Kidney (tissue), 14 donors: ENCODE measurements around the gene SAGE1. TPM values are rescaled to one million over a fixed set of nuclear protein-coding genes. Genes with fewer than 3 reads are reported as not detected.
A peak's percentile ranks its signal among the peaks of the same experiment; 100 is the strongest.

ENCODE experiments used
- DNase-seq, 5 donors: peaks; one replicate each; pipeline ENCODE4 v3.0.0-alpha.2; 2013 to 2020
- FAIRE-seq: peaks from 2 replicates; lab custom pipeline; 2012; peaks lifted over from hg19 to GRCh38; lab: Jason Lieb, UNC
- H3K27ac ChIP-seq, 2 donors: one replicate each; pipeline ENCODE4 v1.7.0; 2013; ENCODE audit warnings: low read depth in 2 of 2, low read length in 2 of 2, inconsistent platforms in 1 of 2
- H3K27me3 ChIP-seq: one replicate; pipeline ENCODE4 v1.7.1; 2013; ENCODE audit warnings: low read length, inconsistent platforms; ENCODE audit not compliant: control insufficient read depth, insufficient read depth
- H3K36me3 ChIP-seq, 3 donors: one replicate each; pipeline versions ENCODE4 v1.7.0 to v1.7.1; 2013; ENCODE audit warnings: low read length in 3 of 3, control low read depth in 1 of 3, inconsistent platforms in 1 of 3; ENCODE audit not compliant: insufficient read depth in 3 of 3, control insufficient read depth in 2 of 3
- H3K4me1 ChIP-seq, 3 donors: one replicate each; pipeline versions ENCODE4 v1.7.0 to v1.7.1; 2013; ENCODE audit warnings: low read length in 3 of 3, inconsistent platforms in 1 of 3, low read depth in 1 of 3; ENCODE audit not compliant: control insufficient read depth in 2 of 3, insufficient read depth in 2 of 3
- H3K4me3 ChIP-seq, 3 donors: one replicate each; pipeline versions ENCODE4 v1.7.0 to v1.8.1; 2013; ENCODE audit warnings: low read length in 3 of 3, control low read depth in 1 of 3, inconsistent platforms in 1 of 3
- H3K9ac ChIP-seq, 3 donors: one replicate each; pipeline versions ENCODE4 v1.7.0 to v1.7.1; 2013; ENCODE audit warnings: low read length in 3 of 3, control low read depth in 1 of 3, inconsistent platforms in 1 of 3
- H3K9me3 ChIP-seq, 3 donors: one replicate each; pipeline versions ENCODE4 v1.7.0 to v1.7.1; 2013; ENCODE audit warnings: low read length in 3 of 3, control low read depth in 1 of 3, inconsistent platforms in 1 of 3; ENCODE audit not compliant: control insufficient read depth in 2 of 3, insufficient read depth in 1 of 3
- intact Hi-C: fragments of 100-400 bp; cut with DNase I; formaldehyde crosslinking; loops from one replicate; pipeline ENCODE4 v1.11.1; 2022
- polyA plus RNA-seq: library from polyadenylated mRNA; stranded (reverse); fragments of 350-450 nt; fragmentation: Illumina TruSeq; extraction: RNeasy Lipid Tissue Mini Kit (QIAGEN cat#74804); gene quantifications from one replicate; pipeline ENCODE4 v1.2.3, GENCODE V29; 2014; ENCODE audit warnings: low read depth, low replicate concordance; ENCODE audit not compliant: insufficient read depth
- total RNA-seq: library from RNA; stranded (reverse); fragmentation: NEBNext Ultra II Directional; extraction: Animal tissue kit (Norgen Biotek cat#: 25700); gene quantifications from one replicate; pipeline ENCODE4 v1.2.1, GENCODE V29; 2021
- TF ChIP-seq, protein P1 (sequence below): IDR thresholded peaks from 3 replicates; pipeline ENCODE4 v1.5.1; 2012; ENCODE audit warnings: mild to moderate bottlenecking, moderate library complexity, borderline replicate concordance; ENCODE audit not compliant: insufficient read depth; ENCODE audit errors: extremely low read depth
- donor health status: control.
- donor health status: control.
- donor health status: control.
- donor health status: control.
- donor health status: control.
- donor health status: DM: yes; HTN: yes; CAD: no.
- donor health status: Normal renal cell carcinoma (clear cell type).

The SAGE1 gene
- total and polyA plus RNA-seq, 2 donors from 2014 or later, result not detected

DNA sequence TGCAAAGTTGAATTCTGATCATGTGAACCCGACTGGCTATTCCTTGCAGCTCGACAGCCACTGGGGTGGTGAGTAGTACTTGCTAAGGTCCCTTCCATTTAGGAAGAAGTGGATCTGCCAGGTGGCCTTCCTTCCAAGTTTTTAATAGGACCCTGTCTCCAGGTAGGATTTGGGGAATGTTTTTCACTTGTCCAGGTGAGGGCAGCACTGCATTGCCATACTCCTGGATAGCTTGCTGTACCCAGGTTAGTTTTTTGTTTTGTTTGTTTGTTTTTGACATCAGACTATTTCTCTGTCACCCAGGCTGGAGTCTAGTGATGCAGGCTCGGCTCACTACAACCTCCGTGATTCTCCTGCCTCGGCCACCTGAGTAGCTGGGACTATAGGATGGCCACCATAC lies 29.8 kb downstream of the SAGE1 start:
- H3K27me3 ChIP-seq, result no peaks in the 10 kb centered on the region
- H3K9ac ChIP-seq, result no peak overlapping the region
- no peaks in the 10 kb centered on the region for H3K4me1 ChIP-seq
- TF ChIP-seq, protein P1, sequence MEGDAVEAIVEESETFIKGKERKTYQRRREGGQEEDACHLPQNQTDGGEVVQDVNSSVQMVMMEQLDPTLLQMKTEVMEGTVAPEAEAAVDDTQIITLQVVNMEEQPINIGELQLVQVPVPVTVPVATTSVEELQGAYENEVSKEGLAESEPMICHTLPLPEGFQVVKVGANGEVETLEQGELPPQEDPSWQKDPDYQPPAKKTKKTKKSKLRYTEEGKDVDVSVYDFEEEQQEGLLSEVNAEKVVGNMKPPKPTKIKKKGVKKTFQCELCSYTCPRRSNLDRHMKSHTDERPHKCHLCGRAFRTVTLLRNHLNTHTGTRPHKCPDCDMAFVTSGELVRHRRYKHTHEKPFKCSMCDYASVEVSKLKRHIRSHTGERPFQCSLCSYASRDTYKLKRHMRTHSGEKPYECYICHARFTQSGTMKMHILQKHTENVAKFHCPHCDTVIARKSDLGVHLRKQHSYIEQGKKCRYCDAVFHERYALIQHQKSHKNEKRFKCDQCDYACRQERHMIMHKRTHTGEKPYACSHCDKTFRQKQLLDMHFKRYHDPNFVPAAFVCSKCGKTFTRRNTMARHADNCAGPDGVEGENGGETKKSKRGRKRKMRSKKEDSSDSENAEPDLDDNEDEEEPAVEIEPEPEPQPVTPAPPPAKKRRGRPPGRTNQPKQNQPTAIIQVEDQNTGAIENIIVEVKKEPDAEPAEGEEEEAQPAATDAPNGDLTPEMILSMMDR, result no peak
- no peaks in the 10 kb centered on the region for H3K36me3 ChIP-seq
- FAIRE-seq (no peak), DNase-seq (no peak)
- no peak overlapping the region for H3K27ac ChIP-seq
- H3K9me3 ChIP-seq, result no peaks in the 10 kb centered on the region
- no peak overlapping the region for H3K4me3 ChIP-seq
- intact Hi-C loops, result no loop called here

DNA sequence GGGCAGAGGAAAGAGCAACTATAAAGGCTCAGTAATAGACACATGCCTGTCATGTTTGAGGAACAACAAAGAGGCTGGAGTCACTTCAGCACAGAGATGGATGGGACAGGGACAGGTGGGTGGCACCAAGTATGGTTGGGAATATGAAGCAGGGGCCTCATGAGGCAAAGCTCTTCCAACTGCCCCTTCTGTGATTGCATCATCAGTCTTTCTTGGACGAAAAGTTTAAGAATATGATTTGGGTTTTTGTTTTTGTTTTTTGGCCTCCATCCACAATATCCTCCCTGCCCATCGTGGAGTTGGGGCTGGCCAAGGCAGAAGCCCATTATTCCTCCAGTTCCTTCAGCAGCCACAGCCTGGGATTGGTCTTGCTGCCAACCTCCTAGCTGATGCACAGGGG lies 34.4 kb downstream of the SAGE1 start:
- no peak for DNase-seq
- no peak for FAIRE-seq

DNA sequence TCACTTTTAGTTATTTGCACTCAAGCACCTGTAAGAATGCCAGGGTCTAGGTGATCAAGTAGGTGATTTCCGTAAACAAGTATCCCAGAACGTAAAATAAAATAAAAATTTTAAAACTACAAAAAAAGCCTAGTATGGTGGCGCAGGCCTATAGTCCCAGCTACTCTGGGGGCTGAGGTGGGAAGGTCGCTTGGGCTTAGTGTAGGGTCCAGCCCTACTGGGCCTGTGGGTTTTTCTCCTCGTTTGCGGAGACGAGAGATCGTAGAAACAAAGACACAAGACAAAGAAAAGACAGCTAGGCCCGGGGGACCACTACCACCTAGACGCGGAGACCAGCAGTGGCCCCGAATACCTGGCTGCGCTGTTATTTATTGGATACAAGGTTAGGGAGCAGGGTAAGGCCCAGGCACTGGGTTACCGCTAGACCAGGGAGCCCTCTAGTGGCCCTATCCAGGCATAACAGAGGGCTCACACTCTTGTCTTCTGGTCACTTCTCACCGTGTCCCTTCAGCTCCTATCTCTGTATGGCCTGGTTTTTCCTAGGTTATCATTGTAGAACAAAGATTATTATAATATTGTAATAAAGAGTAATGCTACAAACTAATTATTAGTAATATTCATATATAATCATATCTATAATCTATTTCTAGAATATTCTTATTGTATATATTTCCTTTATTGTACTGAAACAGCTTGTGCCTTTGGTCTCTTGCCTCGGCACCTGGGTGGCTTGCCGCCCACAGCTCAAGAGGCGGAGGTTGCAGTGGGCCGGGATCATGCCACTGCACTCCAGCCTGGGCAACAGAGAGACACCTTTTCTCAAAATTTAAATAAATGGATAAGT lies 38.4 kb downstream of the SAGE1 start:
- intact Hi-C loops, result no loop called here
- DNase-seq (peak in 4 of 5 donors; percentile 30 to 49 (median 32)), FAIRE-seq (peak; percentile 62)
- no peaks in the 10 kb centered on the region for H3K9me3 ChIP-seq
- H3K4me3 ChIP-seq, result no peak overlapping the region
- H3K9ac ChIP-seq, result no peak overlapping the region
- TF ChIP-seq, protein P1, result peak; percentile 14
- H3K27me3 ChIP-seq, result no peaks in the 10 kb centered on the region
- no peaks in the 10 kb centered on the region for H3K4me1 ChIP-seq
- H3K36me3 ChIP-seq, result no peaks in the 10 kb centered on the region
- H3K27ac ChIP-seq, result no peak overlapping the region

More for the DNA sequence above, 34.4 kb downstream of the SAGE1 start:
- Histone ChIP-seq H3K36me3 (no peaks in the 10 kb centered on the region), H3K27me3 (no peaks in the 10 kb centered on the region), H3K27ac (no peak overlapping the region), H3K4me3 (no peak overlapping the region), H3K4me1 (no peaks in the 10 kb centered on the region), H3K9ac (no peak overlapping the region), H3K9me3 (no peaks in the 10 kb centered on the region)
- intact Hi-C loops, result no loop called here
- TF ChIP-seq, protein P1, result no peak

DNA sequence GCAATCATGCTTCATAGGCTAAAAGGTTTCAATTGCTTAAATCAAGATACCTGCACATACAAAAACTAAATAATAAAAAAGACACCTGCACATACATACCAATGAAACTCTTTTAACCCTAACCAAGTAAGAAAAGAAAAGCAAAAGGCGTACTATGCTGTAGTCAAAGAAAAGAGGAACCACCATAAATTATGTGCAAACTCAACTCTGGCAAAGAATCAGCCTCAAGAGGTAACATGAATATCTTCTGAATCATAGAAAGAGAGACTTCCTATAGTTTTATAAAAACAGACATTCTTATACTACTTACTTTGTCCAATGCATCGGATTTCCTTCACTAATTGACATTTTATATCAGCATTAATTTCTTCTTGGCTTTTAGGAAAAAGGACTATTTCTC lies 51.0 kb downstream of the SAGE1 start:
- H3K27me3 ChIP-seq, result no peaks in the 10 kb centered on the region
- H3K27ac ChIP-seq, result no peak overlapping the region
- intact Hi-C loops, result no loop called here
- H3K4me3 ChIP-seq, result no peak overlapping the region
- H3K36me3 ChIP-seq, result no peaks in the 10 kb centered on the region
- no peaks in the 10 kb centered on the region for H3K9me3 ChIP-seq
- FAIRE-seq (no peak), DNase-seq (no peak)
- no peaks in the 10 kb centered on the region for H3K4me1 ChIP-seq
- TF ChIP-seq, protein P1, result no peak
- no peak overlapping the region for H3K9ac ChIP-seq
